DMS114 treated with DMSO at 0.1 percent for 48 hours (cell line): ENCODE results near the gene KIF7.
"Not testable (repeated sequence)": the region's sequence is repeated elsewhere in the genome, so short reads cannot be mapped to it uniquely, and the experiment has no call there.

Experiments
- DNase-seq: peaks from one replicate; lab custom pipeline; 2025; ENCODE audit not compliant: unreplicated experiment; lab: John Stamatoyannopoulos, UW

The KIF7 gene

DNA sequence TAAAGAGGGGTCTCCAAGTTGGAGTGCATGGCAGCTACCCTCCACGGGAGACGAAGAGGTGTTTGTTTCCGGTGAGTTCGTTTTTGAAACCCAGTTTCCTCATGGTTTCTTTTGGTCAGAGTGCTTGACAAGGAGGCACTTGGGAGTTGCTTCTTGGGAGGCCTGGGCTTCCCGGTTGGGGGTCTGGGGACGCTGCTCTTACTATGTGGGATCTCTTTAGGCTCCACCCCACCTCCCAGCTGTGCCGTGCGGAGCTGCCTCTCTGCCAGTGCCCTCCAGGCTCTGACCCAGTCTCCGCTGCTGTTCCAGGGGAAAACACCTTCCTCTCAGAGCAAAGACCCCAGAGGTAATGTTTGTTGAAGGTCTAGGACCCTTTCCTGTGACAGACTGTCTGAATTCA lies 29.6 kb downstream of the KIF7 start:
- no peak for DNase-seq

DNA sequence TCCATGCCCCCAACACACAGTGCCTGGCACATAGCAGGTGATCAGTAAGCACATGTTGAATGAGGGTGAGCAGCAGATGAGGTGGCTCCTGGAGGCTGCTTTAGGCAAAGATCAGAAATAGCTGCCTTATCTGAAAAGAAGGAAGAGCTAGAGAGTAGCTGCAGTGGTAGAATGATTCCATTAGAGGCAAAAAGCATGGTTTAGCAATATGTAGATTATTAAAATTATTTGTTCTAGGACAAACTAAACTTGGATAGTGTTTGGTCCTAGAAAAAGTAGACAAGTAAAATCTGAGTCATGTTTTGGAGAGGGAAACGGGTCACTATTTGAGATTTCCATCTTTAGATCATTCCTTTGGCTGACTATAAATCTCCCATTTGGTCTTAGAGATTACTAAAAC lies 32.1 kb downstream of the KIF7 start:
- no peak for DNase-seq

DNA sequence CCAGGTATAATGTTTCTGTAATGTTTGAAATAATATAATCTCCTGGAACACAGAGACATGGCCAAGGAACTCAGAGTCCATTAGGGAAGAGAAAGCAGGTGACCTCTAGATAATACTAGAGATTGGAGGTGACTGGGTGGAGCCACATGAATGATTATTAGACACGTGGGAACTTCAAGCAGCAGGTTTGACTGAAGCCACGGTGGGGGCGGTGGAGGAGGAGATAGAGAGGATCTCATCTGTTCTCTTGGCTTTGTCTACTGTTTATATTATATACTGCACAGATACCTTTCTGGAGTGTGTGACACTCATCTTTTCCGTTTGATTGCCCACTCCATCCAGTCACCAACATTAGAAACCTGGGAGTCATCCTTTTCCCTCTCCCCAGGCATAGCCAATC lies 33.7 kb downstream of the KIF7 start:
- DNase-seq = no peak

DNA sequence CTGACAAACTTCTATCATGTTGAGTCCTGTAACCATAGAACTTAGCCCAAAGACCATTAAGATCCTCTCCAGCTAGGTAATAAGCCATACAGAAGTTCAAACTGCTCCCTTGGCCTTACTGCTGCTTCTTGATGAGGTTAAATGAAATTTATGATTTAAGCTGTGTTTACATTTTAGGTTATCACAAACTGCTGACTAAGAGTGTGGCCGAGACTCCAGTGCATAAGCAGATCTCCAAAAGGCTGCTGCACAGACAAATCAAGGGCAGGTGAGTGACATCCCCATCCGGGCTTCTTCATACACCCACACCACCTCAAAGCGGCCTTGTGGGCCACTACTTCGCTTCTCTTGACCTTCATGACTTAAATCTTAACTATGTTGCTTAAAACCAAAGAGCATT lies 39.0 kb downstream of the KIF7 start:
- DNase-seq = no peak

DNA sequence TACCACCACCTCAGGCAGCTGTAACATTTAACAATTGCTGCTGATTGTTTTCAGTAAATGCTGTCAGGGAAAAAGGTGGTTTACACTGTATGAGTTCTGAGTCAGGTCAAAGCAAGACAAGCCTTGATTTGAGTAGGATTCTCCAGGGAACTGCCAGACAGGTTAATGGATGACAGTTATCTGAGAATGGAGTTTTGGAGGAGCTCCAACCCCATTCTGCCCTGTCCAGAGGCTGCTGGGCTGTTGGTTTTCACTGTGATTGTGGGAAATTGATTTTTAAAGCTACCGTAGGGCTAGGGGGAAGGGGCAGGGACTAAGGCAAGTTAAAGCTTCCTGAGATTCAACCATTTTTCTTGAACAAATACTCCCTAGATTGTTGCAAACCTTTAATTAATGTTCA lies 40.1 kb downstream of the KIF7 start:
- no peak for DNase-seq

DNA sequence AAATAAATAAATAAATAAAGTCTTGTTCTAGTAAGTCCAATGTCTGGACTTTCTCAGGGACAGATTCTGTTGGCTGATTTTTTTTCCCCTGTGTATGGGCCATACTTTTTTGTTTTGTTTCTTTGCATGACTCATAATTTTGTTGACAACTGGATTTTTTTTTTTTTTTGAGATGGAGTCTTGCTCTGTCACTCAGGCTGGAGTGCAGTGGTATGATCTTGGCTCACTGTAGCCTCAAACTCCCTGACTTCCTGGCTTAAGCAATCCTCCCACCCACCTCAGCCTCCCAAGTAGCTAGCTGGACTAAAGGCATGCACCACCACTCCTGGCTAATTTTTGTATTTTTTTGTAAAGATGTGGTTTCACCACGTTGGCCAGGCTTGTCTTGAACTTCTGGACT lies 41.1 kb downstream of the KIF7 start:
- no peak for DNase-seq

DNA sequence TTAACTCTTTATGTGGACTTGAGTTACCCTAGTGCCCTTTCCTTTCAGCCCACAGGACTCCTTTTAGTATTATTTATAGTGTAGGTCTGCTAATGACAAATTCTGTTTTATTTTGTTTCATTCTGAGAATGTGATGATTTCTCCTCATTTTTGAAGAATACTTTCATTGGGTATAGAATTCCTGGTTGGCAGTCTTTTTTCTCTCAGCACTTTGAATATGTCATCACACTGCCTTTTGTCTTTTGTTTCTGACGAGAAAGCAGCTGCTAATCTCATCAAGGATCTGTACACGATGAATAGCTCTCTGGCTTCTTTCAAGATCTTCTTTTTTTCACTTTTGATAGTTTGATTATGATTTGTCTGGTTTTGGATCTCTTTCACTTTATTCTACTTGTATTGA lies 42.2 kb downstream of the KIF7 start:
- DNase-seq = no peak

DNA sequence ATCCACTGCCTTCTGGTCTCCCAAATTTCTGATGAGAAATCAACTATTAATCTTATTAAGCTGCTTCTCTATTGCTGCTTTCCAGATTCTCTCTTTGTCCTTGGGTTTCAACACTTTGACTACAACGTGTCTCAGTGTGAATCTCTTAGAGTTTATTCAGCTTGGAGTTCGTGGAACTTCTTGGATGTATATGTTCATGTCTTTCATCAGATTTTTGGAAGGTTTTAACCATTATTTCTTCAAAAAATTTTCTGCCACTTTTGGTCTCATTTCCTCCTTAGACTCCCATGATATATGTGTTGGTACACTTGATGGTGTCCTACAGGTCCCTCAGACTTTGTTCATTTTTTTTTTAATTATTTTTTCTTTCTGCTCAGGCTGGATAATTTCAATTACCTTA lies 44.0 kb downstream of the KIF7 start:
- no peak for DNase-seq

DNA sequence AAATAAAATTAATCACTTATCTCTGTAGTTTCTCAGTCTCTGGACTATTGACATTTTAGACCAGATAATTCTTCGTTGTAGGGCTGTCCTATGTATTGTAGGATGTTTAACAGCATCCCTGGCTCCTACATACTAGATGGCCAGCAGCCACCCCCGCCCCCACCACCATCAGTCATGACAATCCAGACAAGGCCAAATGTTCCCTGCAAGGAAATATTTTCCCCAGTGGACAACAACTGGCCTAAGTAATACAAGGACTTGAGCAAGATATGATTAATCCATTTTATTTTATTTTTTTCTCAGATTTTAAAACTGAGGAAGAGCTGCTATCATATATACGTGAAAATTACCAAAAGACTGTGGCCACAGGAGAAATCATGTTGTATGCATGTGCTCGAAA lies 56.2 kb downstream of the KIF7 start:
- no peak for DNase-seq

DNA sequence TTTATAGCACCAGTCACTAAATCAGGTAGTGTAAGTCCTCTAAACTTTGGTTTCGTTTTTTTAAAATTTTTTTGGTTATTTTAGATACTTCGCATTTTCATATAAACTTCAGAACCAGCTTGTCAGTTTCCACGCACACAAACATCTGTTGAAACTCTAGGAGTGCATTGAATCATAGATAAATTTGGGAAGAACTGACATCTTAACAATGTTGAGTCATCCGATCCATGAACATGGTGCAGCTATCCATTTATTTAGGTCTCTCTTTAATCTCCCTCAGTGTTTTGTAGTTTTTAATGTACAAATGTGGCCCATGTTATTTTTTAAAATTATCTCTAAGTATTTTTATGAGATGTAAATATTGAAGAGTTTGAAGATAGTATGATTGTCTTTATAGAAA lies 62.2 kb downstream of the KIF7 start:
- DNase-seq = no peak

DNA sequence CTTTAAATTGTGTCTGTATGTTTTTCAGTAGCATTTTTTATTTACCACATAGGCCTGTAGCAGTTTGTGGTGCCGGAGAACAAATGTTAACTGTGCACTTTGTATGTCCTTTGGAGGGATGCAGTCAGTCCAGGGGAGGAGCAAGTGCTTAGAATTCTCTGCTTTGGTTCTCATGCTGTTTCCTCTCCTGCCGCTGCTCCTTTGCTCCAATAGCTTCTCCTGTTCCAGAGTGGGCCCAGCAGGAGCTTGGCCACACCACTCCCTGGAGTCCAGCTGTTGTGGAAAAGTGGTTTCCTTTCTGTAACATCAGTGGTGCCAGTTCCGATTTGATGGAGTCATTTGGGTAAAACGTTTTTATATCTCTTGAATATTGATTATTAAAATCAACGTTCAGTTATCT lies 63.4 kb downstream of the KIF7 start:
- no peak for DNase-seq

DNA sequence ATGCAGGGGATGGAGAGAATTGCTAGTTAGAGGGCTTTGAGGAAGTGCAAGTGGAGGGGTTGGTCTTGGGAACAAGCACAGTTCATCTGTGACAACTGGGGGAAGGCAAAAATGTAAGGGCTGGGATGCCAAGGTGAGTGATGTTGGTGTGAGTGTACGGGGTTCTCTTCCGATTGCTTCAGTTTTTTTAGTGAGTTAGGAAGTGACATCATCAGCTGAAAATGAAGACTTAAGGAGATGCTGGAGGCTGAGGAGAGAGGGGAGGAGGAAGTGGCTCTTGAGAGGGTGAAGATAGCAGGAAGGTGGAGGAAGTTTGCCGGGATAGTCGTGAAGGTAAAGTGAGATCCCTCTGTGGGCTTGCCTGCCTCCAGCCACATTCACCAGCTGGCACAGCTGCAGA lies 67.3 kb downstream of the KIF7 start:
- DNase-seq = no peak

DNA sequence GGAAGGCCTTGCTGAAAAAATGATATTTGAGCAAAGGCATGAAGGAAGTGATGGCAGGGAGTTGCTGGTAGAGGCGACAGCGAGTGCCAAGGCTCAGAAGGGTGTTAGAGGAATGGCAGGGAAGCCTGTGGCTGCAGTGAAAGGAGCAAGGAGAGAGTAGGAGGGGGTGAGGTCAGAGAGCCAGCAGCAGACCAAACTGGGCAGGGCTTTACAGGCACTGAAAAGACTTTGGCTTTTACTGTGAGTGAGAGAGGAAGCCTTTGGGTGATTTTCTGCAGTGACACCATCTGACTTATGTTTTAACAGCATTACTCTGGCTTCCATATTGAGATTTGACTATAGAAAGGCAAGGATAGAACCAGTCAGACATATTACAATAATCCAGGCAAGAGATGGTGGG lies 68.6 kb downstream of the KIF7 start:
- DNase-seq = no peak

DNA sequence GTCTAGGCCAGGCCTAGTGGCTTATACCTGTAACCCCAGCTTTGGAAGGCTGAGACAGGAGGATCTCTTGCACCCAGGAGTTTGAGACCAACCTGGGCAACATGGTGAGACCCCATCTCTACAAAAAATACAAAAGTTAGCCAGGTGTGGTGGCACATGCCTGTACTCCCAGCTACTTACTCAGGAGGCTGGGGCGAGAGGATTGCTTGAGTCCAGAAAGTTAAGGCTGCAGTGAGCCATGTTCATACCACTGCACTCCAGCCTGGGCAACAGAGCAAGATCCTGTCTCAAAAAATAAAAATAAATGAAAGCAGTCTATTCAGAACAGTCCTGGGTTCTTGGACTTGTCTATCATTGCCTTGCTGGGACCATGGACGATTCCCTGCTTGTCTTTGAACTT lies 74.5 kb downstream of the KIF7 start:
- not testable (repeated sequence) for DNase-seq

DNA sequence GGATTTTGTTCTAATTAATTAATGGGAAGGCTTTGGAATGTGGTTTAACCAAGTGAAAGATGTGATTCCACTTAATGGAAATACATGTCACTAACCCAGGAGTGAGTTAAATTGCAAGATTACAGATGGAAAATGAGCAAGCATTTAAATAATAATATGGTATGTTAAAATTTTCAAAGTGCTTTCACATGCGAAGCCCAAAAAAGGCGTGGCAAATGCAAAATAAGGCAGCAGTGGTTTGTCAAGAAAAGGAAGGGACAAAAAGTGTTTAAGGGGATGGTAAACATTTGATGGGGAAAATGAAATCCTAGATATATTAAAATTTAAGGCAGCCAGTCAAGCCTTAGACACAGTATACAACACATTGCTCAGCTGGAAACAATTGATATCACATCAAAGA lies 77.1 kb downstream of the KIF7 start:
- no peak for DNase-seq
